ENCODE results near the gene MYO10. TPM values are rescaled to one million over a fixed set of nuclear protein-coding genes. Genes with fewer than 3 reads are reported as not detected.

Gene MYO10
- polyA plus RNA-seq, 3 donors: 0.23 to 1.1 (median 0.35) TPM

GRCh38 chr5:16800477-16800876 lies 135.6 kb downstream of the MYO10 start:
- H3K36me3 Mint-ChIP-seq: no peaks in the 10 kb centered on the region
- no peak for DNase-seq
- no peak overlapping the region for H3K27ac ChIP-seq (ENCODE audit: low read depth in 1 of 2, low read length in 2 of 2)
- no peaks in the 10 kb centered on the region for H3K79me2 ChIP-seq (ENCODE audit: insufficient read depth, low read length)
- no peak for TF ChIP-seq CTCF (IDR thresholded peaks at IDR 0.05)
- H3K27ac Mint-ChIP-seq: no peak overlapping the region
- no peaks in the 10 kb centered on the region for H3K27me3 ChIP-seq (ENCODE audit: control insufficient read depth in 2 of 2, insufficient read depth in 2 of 2, low read length in 2 of 2)
- no peak overlapping the region for H3K4me2 ChIP-seq (replicated peaks; ENCODE audit: extremely low read depth, low read length, poor library complexity, severe bottlenecking)
- H3K27me3 Mint-ChIP-seq (ENCODE audit: low read depth in 3 of 3): peaks cover 0 to 2% (median 0%) of the 10 kb centered on the region in 3 donors
- no peak overlapping the region for H2AFZ ChIP-seq (ENCODE audit: insufficient read depth, low read depth, low read length, poor library complexity, severe bottlenecking)
- H3K36me3 ChIP-seq (replicated peaks in 1 of 2; ENCODE audit: control insufficient read depth in 1 of 2, insufficient read depth in 2 of 2, low read length in 2 of 2): no peaks in the 10 kb centered on the region
- H3K9me3 ChIP-seq (replicated peaks in 1 of 2; ENCODE audit: control insufficient read depth in 1 of 2, insufficient read depth in 1 of 2, low read length in 2 of 2): no peaks in the 10 kb centered on the region
- no peak overlapping the region for H3K4me3 ChIP-seq (replicated peaks in 1 of 3; ENCODE audit: low read depth in 2 of 3, low read length in 3 of 3)
- H3K9me3 Mint-ChIP-seq: peaks cover 0 to 3% (median 0%) of the 10 kb centered on the region in 7 donors
- no peak overlapping the region for H3K9ac ChIP-seq (ENCODE audit: insufficient read depth, low read length, poor library complexity, severe bottlenecking)
- no peak overlapping the region for H3K4me3 Mint-ChIP-seq
- intact Hi-C loops (cut with micrococcal nuclease): no loop called here
- WGBS (ENCODE audit: insufficient coverage): 100% methylated on average over 2 of the region's 10 CpGs
- H4K20me1 ChIP-seq (ENCODE audit: insufficient read depth, low read length): no peaks in the 10 kb centered on the region
- H3K4me1 Mint-ChIP-seq: no peaks in the 10 kb centered on the region
- H3K4me1 ChIP-seq (ENCODE audit: control insufficient read depth in 1 of 2, insufficient read depth in 2 of 2, low read length in 2 of 2): no peaks in the 10 kb centered on the region

GRCh38 chr5:16799796-16800195 lies 136.3 kb downstream of the MYO10 start:
- Histone ChIP-seq H4K20me1 (ENCODE audit: insufficient read depth, low read length) (no peaks in the 10 kb centered on the region), H3K9me3 (replicated peaks in 1 of 2; ENCODE audit: control insufficient read depth in 1 of 2, insufficient read depth in 1 of 2, low read length in 2 of 2) (no peaks in the 10 kb centered on the region), H3K4me3 (replicated peaks in 1 of 3; ENCODE audit: low read depth in 2 of 3, low read length in 3 of 3) (no peak overlapping the region), H3K79me2 (ENCODE audit: insufficient read depth, low read length) (no peaks in the 10 kb centered on the region), H2AFZ (ENCODE audit: insufficient read depth, low read depth, low read length, poor library complexity, severe bottlenecking) (no peak overlapping the region), H3K27ac (ENCODE audit: low read depth in 1 of 2, low read length in 2 of 2) (no peak overlapping the region), H3K36me3 (replicated peaks in 1 of 2; ENCODE audit: control insufficient read depth in 1 of 2, insufficient read depth in 2 of 2, low read length in 2 of 2) (no peaks in the 10 kb centered on the region), H3K9ac (ENCODE audit: insufficient read depth, low read length, poor library complexity, severe bottlenecking) (no peak overlapping the region), H3K27me3 (ENCODE audit: control insufficient read depth in 2 of 2, insufficient read depth in 2 of 2, low read length in 2 of 2) (no peaks in the 10 kb centered on the region), H3K4me1 (ENCODE audit: control insufficient read depth in 1 of 2, insufficient read depth in 2 of 2, low read length in 2 of 2) (no peaks in the 10 kb centered on the region), H3K4me2 (replicated peaks; ENCODE audit: extremely low read depth, low read length, poor library complexity, severe bottlenecking) (no peak overlapping the region)
- no peak for DNase-seq
- peaks cover 0 to 2% (median 0%) of the 10 kb centered on the region in 3 donors for H3K27me3 Mint-ChIP-seq (ENCODE audit: low read depth in 3 of 3)
- H3K9me3 Mint-ChIP-seq: peaks cover 0 to 3% (median 0%) of the 10 kb centered on the region in 7 donors
- H3K27ac Mint-ChIP-seq: no peak overlapping the region
- WGBS (ENCODE audit: insufficient coverage): 97% methylated on average over 6 of the region's 8 CpGs
- no peak overlapping the region for H3K4me3 Mint-ChIP-seq
- no peaks in the 10 kb centered on the region for H3K4me1 Mint-ChIP-seq
- TF ChIP-seq CTCF (IDR thresholded peaks at IDR 0.05): no peak
- intact Hi-C loops (cut with micrococcal nuclease): loop anchor here in 1 of 2 donors (10.0 kb wide), 1 partner anchor 135 kb away; the partner anchor contains the start of gene MYO10
- H3K36me3 Mint-ChIP-seq: no peaks in the 10 kb centered on the region
